GM18507 (cell line): ENCODE measurements around the gene C6orf132.
"Not testable (repeated sequence)": the region's sequence is repeated elsewhere in the genome, so short reads cannot be mapped to it uniquely, and the experiment has no call there.

Experiments
- DNase-seq: peaks from one replicate; pipeline ENCODE4 v3.0.0; 2011; ENCODE audit warnings: low read depth; ENCODE audit not compliant: insufficient read length; ENCODE audit errors: extremely low spot score
- FAIRE-seq: peaks from 2 replicates; lab custom pipeline; 2011; peaks lifted over from hg19 to GRCh38; lab: Jason Lieb, UNC

Gene C6orf132, protein sequence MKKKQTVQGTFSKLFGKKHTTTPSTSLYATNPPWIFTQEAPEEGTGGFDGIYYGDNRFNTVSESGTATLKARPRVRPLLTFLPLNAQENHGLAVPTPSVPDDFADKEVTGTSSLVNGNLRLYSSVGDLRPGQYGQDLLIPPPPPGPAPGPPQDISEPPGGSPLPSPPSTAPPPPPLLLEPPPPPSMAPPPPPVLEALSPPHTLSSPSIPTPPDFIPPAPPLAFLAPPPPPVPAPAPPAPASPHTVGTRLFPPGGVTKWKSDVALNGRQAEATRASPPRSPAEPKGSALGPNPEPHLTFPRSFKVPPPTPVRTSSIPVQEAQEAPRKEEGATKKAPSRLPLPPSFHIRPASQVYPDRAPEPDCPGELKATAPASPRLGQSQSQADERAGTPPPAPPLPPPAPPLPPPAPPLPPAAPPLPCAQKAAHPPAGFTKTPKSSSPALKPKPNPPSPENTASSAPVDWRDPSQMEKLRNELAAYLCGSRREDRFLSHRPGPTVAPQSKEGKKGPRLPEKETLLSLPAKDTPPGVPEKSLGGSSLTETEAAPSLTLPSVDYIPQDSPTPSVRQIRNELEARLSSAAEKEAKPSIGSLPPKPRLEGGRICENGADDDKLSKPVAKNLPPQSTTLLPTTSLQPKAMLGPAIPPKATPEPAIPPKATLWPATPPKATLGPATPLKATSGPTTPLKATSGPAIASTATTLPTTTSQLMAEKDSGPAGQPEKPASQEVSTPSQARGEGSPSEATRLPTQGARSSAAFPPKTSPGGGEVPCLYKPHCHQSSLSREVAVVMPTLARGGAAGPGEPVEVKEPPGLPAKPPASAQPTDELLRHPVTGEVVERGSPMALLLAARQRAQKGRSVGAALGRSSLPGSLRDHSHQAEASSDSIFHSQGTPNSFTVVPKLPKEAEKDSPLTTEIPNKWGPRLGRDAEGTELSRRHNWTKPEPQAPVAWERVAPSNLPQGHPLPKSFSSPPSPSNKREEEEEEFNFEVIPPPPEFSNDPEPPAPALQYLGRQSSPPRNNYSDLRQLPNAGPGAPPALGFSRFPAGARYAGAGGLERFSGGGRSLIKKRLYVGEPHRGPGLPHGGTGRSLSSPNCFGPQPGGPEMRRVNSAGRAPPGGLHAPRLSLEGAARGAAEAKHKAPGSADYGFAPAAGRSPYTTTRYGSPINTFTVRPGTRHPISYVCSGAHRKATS

DNA sequence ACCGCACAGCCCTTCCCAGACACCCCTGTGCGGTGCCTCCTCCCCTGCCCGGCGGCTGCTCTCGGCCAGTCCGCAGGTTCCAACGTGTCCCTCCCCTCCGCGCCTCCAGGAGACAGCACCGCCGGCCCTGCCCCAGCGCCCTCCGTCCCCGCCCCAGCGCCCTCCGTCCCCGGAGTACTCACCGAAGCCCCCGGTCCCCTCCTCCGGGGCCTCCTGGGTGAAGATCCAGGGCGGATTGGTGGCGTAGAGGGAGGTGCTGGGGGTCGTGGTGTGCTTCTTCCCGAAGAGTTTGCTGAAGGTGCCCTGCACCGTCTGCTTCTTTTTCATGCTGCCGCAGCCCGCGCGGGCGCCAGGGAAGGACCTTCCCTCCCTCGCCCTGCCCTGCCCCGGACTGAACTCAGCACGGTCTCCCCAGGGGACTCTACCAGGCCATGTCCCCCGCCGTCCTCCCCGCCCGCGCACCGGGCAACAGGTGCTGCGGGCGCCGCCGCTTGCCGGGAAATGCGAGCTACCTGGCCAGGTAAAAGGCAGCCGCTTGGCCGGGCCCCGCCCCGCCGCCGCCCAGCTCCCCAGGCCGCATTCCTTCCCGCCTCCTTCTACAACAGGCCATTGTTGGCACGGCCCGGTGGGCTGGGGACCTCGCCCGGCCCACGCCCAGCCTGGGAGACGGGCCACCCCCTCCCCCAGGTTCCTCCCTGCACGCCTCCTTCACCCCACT lies at the start of gene C6orf132:
C6orf132 (minus strand) TSS at position 503 of the 718 bp plus-strand sequence; CDS start at position 327, 176 bp downstream.
- FAIRE-seq = no peak
- DNase-seq = no peak

- DNase-seq (no peak), FAIRE-seq (no peak)
Measured at GRCh38 chr6:42190554-42191183, 48.2 kb upstream of the C6orf132 start.

GRCh38 chr6:42188406-42188805 lies 46.0 kb upstream of the C6orf132 start:
- DNase-seq (no peak), FAIRE-seq (no peak)

DNA sequence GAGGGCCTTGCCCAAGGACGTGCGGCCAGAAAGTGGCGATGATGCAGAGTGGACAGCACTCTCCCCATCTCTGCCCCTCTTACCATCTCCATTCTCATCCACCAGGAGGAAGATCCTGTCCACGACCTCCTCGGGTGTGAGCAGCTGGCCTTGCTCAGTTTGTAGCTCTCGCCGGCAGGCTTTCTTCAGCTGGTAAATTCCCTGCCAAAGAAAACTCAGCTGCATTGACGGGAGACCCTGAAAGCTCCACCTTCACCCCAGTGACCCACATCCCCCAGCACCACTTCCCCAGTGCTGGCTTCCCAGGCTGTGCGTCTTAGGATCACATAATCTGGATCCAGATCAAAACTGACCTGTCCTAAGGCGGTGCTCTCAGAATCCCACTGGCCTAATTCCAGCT lies 43.2 kb upstream of the C6orf132 start:
- FAIRE-seq = no peak

DNA sequence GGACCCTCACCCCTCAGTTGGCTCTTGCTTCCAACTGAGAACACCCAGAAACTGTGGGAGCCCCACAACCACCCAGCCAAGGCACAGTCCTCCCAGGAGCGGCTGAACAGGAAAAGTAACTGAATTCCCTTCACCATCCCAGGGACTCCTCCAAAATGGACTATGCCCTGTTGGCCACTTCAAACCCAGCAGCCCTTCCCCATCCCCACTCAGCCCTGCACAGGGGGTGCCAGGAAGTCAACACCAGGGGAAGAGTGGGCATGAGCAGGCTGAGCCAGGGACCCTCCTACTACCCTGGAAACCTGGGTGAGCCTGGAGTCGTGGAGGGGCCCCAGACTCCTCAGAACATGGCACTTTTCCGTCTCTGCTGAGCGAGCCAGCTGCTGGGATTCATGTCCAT lies 42.1 kb upstream of the C6orf132 start:
- FAIRE-seq (no peak), DNase-seq (no peak)

More for the DNA sequence above, 43.2 kb upstream of the C6orf132 start:
- no peak for DNase-seq

- no peak for FAIRE-seq
- no peak for DNase-seq
Measured at GRCh38 chr6:42182101-42182500, 39.7 kb upstream of the C6orf132 start.

GRCh38 chr6:42179945-42180313 lies 37.5 kb upstream of the C6orf132 start:
- DNase-seq = no peak
- FAIRE-seq = no peak

- no peak for FAIRE-seq
Measured at GRCh38 chr6:42179261-42179944, 37.0 kb upstream of the C6orf132 start.

DNA sequence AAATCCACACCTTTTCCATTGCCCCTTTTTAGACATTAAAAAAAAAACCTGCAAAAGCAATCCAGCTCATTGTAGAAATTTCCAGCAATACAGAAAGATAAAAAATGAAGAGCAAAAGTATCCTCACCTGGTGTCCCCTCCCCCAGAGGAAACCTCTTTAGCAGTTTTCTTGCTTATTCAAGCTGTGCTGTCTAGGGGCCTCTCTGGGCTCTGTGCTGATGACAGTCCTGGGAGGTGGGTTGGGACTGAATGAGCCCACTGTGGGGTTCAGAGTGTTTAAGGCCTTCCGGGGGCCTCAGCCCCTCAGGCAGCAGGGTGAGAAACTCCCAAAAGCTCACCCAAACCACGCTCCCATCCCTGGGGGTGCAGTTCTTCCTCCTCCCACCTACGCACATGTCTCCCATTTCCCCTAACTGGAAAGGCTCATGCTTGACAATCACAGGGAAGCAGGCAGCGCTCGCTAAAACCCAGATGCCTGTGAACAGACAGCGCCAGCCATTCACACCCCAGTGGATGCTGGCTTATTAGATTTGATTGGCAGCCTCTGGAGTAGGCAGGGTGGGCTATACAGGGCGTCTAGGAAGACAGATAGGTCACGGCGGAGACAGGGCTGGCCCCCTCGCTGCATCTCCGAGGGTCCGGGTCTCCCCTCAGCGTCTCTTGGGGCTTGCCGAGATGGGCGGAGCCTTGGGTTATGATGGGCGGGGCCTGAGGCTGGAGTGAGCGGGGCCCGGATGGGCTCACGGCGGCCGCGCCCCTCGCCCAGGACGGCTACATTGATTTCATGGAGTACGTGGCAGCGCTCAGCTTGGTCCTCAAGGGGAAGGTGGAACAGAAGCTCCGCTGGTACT lies 35.3 kb upstream of the C6orf132 start:
- no peak for FAIRE-seq
- DNase-seq = no peak

More at GRCh38 chr6:42179261-42179944, 37.0 kb upstream of the C6orf132 start:
- DNase-seq = no peak

GRCh38 chr6:42176981-42177380 lies 34.6 kb upstream of the C6orf132 start:
- DNase-seq (no peak), FAIRE-seq (no peak)

DNA sequence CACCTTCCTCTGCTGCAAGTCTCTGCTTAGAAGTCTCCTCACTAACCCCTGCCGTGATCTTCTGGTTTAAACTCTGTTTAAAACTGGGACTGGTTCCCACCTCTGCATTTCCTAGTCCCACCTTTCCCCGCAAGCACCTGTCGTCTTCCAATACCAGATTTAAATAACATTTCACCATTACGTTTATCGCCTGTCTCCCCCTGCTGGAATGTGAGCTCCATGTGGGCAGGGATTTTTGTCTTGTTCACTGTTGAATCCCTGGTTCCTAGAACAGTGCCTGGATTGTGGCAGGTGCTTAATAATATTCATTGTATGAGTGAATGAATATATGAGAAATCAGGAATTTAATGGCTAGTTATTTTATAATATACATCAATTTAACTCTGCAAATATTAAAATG lies 33.4 kb upstream of the C6orf132 start:
- no peak for FAIRE-seq
- DNase-seq = no peak

DNA sequence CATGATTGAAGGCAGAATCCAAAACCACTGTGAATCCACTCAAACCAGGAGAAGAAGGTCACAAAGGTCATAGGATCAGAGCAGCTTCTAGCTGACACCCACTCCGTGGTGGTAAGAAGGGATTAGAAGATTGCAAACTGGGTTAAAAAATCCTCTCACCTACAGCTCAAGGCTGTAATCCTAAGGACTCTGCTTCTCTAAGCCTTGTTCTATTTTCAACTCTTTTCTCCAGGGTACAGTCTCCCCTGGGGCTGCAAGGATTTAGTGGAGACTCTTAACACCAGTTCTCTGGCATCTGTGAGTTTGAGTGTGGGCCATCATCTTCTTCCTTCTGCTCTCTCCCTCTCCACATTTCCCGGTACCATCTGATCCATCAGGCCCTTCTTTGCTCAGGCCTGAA lies 30.7 kb upstream of the C6orf132 start, which contains the start of gene GUCA1A:
GUCA1A (plus strand) TSS at position 264 of the 400 bp plus-strand sequence. CDS start 250 bp downstream, outside the sequence.
- FAIRE-seq (no peak), DNase-seq (no peak)

- no peak for DNase-seq
- FAIRE-seq = no peak
Measured at GRCh38 chr6:42171813-42172581, 29.6 kb upstream of the C6orf132 start.

GRCh38 chr6:42169780-42170179 lies 27.4 kb upstream of the C6orf132 start:
- not testable (repeated sequence) for DNase-seq, FAIRE-seq

DNA sequence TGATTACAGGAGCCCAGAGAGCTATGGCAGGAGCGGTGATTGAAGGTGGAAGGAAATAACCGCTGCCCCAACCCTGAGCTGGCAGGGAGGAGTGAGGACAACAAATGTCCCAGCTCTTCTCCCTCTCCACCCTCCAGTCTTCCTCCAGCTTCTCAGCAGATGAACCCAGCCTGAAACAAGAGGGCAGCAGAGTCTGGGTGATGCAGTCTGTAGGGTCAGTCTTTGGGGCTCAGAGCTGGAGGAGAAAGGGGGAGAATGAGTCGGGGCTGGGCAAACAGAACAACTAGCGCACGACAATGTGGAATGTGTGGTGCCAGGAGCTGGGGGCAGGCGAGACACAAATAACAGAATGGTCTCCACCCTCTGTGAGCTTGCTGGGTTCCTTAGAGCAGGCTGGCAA lies 26.2 kb upstream of the C6orf132 start:
- no peak for DNase-seq

DNA sequence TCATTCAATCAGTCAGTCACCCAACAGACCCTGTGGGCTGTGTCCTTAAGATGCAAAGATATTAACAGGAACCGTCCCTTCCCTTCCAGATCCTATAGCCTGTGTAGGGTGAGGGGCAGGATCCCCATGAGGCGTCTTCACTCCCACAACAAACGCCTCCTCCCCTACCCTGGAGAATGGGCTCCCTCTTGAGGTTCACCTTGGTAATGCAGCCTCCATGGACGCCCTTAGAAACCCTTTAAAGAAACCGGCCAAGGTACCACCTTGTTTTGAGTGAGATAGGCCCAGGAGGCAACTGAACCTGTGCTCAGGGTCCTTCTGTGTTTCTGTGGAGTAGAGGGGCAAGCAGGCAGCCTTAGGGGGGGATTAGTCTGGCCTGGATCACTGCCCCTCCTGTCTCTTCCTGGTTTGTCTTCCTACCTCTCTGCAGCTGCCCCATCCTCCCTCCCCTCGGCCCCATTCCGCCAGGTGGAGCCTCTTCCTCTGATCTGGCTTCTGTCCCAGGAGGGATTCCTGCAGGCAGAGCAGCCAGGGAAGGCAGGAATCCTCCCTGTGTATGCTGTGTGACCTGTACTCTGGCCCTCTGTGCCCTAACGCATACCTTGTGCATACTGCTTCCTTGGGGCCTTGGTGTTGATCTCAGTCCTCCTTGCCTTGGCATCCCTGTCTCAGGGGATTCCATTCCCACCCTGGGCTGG lies 24.2 kb upstream of the C6orf132 start:
- DNase-seq (peak; percentile 67), FAIRE-seq (peak; percentile 74)

More for the DNA sequence above, 26.2 kb upstream of the C6orf132 start:
- no peak for FAIRE-seq
